Fibroblast of skin of right biceps (primary cell): ENCODE data around the gene SSBP3.
A peak's percentile ranks its signal among the peaks of the same experiment; 100 is the strongest.

ENCODE experiments used
- DNase-seq: peaks from one replicate; pipeline ENCODE4 v3.0.0-alpha.2; 2013

Gene SSBP3

GRCh38 chr1:54371038-54371941, 34.9 kb downstream of the SSBP3 start:
- no peak for DNase-seq

- no peak for DNase-seq
Observed at GRCh38 chr1:54370287-54370989, 35.8 kb downstream of the SSBP3 start.

- peak; percentile 15 for DNase-seq
Observed at GRCh38 chr1:54367613-54368012, 38.6 kb downstream of the SSBP3 start.

- no peak for DNase-seq
Observed at GRCh38 chr1:54365847-54366246, 40.3 kb downstream of the SSBP3 start.

- no peak for DNase-seq
Observed at GRCh38 chr1:54365398-54365797, 40.8 kb downstream of the SSBP3 start.

- no peak for DNase-seq
Observed at GRCh38 chr1:54364995-54365394, 41.2 kb downstream of the SSBP3 start.

- no peak for DNase-seq
Observed at GRCh38 chr1:54364582-54364981, 41.6 kb downstream of the SSBP3 start.

GRCh38 chr1:54363925-54364324, 42.3 kb downstream of the SSBP3 start:
- DNase-seq: no peak

GRCh38 chr1:54362881-54363340, 43.3 kb downstream of the SSBP3 start:
- DNase-seq: peak; percentile 36

GRCh38 chr1:54361342-54361741, 44.9 kb downstream of the SSBP3 start:
- DNase-seq: peak; percentile 17

- no peak for DNase-seq
Observed at GRCh38 chr1:54360165-54361005, 45.8 kb downstream of the SSBP3 start.

GRCh38 chr1:54359393-54360162, 46.6 kb downstream of the SSBP3 start:
- DNase-seq: no peak

- no peak for DNase-seq
Observed at GRCh38 chr1:54358503-54359168, 47.6 kb downstream of the SSBP3 start.

GRCh38 chr1:54357967-54358366, 48.2 kb downstream of the SSBP3 start:
- no peak for DNase-seq

- no peak for DNase-seq
Observed at GRCh38 chr1:54356680-54357147, 49.5 kb downstream of the SSBP3 start.

GRCh38 chr1:54355931-54356679, 50.1 kb downstream of the SSBP3 start:
- no peak for DNase-seq

GRCh38 chr1:54354899-54355298, 51.3 kb downstream of the SSBP3 start:
- no peak for DNase-seq

GRCh38 chr1:54353959-54354358, 52.2 kb downstream of the SSBP3 start:
- no peak for DNase-seq

GRCh38 chr1:54352755-54353154, 53.4 kb downstream of the SSBP3 start:
- peak; percentile 58 for DNase-seq

GRCh38 chr1:54350360-54350759, 55.8 kb downstream of the SSBP3 start:
- DNase-seq: no peak

GRCh38 chr1:54348700-54349021, 57.5 kb downstream of the SSBP3 start:
- DNase-seq: no peak
